ENCODE results near the gene SNED1.

DNA sequence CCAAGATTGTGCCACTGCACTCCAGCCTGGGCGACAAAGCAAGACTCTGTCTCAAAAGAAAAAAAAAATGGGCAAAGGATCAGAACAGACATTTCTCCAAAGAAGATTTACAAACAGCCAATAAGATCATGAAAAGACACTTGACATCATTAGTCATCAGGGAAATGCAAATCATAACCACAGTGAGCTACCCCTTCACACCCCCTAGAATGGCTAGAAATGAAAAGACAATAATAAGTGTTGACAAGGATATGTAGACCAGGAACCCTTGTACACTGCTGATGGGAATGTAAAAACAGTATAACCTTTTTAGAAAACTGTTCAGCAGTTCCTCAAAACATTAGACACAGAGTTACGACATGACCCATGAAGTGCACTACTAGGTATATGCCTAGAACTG is 122.0 kb downstream of the SNED1 start:
- TF ChIP-seq, protein P1, sequence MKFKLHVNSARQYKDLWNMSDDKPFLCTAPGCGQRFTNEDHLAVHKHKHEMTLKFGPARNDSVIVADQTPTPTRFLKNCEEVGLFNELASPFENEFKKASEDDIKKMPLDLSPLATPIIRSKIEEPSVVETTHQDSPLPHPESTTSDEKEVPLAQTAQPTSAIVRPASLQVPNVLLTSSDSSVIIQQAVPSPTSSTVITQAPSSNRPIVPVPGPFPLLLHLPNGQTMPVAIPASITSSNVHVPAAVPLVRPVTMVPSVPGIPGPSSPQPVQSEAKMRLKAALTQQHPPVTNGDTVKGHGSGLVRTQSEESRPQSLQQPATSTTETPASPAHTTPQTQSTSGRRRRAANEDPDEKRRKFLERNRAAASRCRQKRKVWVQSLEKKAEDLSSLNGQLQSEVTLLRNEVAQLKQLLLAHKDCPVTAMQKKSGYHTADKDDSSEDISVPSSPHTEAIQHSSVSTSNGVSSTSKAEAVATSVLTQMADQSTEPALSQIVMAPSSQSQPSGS (tag by site-specific recombination; IDR thresholded peaks at IDR 0.05; ENCODE audit: low read depth) = no peak
- TF ChIP-seq, protein P2, sequence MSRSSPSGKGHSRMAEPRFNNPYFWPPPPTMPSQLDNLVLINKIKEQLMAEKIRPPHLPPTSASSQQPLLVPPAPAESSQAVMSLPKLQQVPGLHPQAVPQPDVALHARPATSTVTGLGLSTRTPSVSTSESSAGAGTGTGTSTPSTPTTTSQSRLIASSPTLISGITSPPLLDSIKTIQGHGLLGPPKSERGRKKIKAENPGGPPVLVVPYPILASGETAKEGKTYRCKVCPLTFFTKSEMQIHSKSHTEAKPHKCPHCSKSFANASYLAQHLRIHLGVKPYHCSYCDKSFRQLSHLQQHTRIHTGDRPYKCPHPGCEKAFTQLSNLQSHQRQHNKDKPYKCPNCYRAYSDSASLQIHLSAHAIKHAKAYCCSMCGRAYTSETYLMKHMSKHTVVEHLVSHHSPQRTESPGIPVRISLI (tag by site-specific recombination; IDR thresholded peaks at IDR 0.05) = no peak
- TF ChIP-seq, protein P3, sequence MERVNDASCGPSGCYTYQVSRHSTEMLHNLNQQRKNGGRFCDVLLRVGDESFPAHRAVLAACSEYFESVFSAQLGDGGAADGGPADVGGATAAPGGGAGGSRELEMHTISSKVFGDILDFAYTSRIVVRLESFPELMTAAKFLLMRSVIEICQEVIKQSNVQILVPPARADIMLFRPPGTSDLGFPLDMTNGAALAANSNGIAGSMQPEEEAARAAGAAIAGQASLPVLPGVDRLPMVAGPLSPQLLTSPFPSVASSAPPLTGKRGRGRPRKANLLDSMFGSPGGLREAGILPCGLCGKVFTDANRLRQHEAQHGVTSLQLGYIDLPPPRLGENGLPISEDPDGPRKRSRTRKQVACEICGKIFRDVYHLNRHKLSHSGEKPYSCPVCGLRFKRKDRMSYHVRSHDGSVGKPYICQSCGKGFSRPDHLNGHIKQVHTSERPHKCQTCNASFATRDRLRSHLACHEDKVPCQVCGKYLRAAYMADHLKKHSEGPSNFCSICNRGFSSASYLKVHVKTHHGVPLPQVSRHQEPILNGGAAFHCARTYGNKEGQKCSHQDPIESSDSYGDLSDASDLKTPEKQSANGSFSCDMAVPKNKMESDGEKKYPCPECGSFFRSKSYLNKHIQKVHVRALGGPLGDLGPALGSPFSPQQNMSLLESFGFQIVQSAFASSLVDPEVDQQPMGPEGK (tag by site-specific recombination; IDR thresholded peaks at IDR 0.05) = no peak
- TF ChIP-seq ZNF560 (tag by site-specific recombination; IDR thresholded peaks at IDR 0.05; ENCODE audit: borderline replicate concordance) (no peak), ZNF211 (tag by site-specific recombination; IDR thresholded peaks at IDR 0.05; ENCODE audit: low read depth) (no peak), REPIN1 (tag by site-specific recombination; IDR thresholded peaks at IDR 0.05; ENCODE audit: low read depth) (no peak), ZNF24 (tag by site-specific recombination; IDR thresholded peaks at IDR 0.05) (no peak), FEZF1 (tag by site-specific recombination; IDR thresholded peaks at IDR 0.05) (no peak)
- TF ChIP-seq, protein P4, sequence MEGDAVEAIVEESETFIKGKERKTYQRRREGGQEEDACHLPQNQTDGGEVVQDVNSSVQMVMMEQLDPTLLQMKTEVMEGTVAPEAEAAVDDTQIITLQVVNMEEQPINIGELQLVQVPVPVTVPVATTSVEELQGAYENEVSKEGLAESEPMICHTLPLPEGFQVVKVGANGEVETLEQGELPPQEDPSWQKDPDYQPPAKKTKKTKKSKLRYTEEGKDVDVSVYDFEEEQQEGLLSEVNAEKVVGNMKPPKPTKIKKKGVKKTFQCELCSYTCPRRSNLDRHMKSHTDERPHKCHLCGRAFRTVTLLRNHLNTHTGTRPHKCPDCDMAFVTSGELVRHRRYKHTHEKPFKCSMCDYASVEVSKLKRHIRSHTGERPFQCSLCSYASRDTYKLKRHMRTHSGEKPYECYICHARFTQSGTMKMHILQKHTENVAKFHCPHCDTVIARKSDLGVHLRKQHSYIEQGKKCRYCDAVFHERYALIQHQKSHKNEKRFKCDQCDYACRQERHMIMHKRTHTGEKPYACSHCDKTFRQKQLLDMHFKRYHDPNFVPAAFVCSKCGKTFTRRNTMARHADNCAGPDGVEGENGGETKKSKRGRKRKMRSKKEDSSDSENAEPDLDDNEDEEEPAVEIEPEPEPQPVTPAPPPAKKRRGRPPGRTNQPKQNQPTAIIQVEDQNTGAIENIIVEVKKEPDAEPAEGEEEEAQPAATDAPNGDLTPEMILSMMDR (tag by site-specific recombination; IDR thresholded peaks at IDR 0.05) = no peak
- TF ChIP-seq, protein P5, sequence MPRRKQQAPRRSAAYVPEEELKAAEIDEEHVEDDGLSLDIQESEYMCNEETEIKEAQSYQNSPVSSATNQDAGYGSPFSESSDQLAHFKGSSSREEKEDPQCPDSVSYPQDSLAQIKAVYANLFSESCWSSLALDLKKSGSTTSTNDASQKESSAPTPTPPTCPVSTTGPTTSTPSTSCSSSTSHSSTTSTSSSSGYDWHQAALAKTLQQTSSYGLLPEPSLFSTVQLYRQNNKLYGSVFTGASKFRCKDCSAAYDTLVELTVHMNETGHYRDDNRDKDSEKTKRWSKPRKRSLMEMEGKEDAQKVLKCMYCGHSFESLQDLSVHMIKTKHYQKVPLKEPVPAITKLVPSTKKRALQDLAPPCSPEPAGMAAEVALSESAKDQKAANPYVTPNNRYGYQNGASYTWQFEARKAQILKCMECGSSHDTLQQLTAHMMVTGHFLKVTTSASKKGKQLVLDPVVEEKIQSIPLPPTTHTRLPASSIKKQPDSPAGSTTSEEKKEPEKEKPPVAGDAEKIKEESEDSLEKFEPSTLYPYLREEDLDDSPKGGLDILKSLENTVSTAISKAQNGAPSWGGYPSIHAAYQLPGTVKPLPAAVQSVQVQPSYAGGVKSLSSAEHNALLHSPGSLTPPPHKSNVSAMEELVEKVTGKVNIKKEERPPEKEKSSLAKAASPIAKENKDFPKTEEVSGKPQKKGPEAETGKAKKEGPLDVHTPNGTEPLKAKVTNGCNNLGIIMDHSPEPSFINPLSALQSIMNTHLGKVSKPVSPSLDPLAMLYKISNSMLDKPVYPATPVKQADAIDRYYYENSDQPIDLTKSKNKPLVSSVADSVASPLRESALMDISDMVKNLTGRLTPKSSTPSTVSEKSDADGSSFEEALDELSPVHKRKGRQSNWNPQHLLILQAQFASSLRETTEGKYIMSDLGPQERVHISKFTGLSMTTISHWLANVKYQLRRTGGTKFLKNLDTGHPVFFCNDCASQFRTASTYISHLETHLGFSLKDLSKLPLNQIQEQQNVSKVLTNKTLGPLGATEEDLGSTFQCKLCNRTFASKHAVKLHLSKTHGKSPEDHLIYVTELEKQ (tag by site-specific recombination; IDR thresholded peaks at IDR 0.05; ENCODE audit: borderline replicate concordance) = no peak
